ENCODE data around the gene FHOD3.

The FHOD3 gene

GRCh38 chr18:36592282-36592681 lies 294.8 kb downstream of the FHOD3 start:
- no peak overlapping the region for H3K4me3 ChIP-seq (ENCODE audit: low read depth, low read length)
- TF ChIP-seq MYC (IDR thresholded peaks at IDR 0.05; ENCODE audit: low read depth, low read length) (no peak), POLR2A (IDR thresholded peaks at IDR 0.05; ENCODE audit: extremely low read depth, insufficient read length) (no peak), MAX (IDR thresholded peaks at IDR 0.05; ENCODE audit: low read depth, low read length) (no peak), CTCF (IDR thresholded peaks at IDR 0.05; ENCODE audit: low read depth, low read length) (no peak)
- DNase-seq (ENCODE audit: low read depth) = no peak

- no peak overlapping the region for H3K4me3 ChIP-seq (ENCODE audit: low read depth, low read length)
- DNase-seq (ENCODE audit: low read depth) = no peak
- TF ChIP-seq MYC (IDR thresholded peaks at IDR 0.05; ENCODE audit: low read depth, low read length) = no peak
- TF ChIP-seq MAX (IDR thresholded peaks at IDR 0.05; ENCODE audit: low read depth, low read length) = no peak
- no peak for TF ChIP-seq POLR2A (IDR thresholded peaks at IDR 0.05; ENCODE audit: extremely low read depth, insufficient read length)
- no peak for TF ChIP-seq CTCF (IDR thresholded peaks at IDR 0.05; ENCODE audit: low read depth, low read length)
Measured at GRCh38 chr18:36593001-36593400, 295.5 kb downstream of the FHOD3 start.

GRCh38 chr18:36593641-36594040 lies 296.1 kb downstream of the FHOD3 start:
- no peak for TF ChIP-seq CTCF (IDR thresholded peaks at IDR 0.05; ENCODE audit: low read depth, low read length)
- TF ChIP-seq MAX (IDR thresholded peaks at IDR 0.05; ENCODE audit: low read depth, low read length) = no peak
- no peak for TF ChIP-seq MYC (IDR thresholded peaks at IDR 0.05; ENCODE audit: low read depth, low read length)
- no peak for TF ChIP-seq POLR2A (IDR thresholded peaks at IDR 0.05; ENCODE audit: extremely low read depth, insufficient read length)
- H3K4me3 ChIP-seq (ENCODE audit: low read depth, low read length) = no peak overlapping the region
- no peak for DNase-seq (ENCODE audit: low read depth)

- H3K4me3 ChIP-seq (ENCODE audit: low read depth, low read length) = no peak overlapping the region
- DNase-seq (ENCODE audit: low read depth) = no peak
- no peak for TF ChIP-seq CTCF (IDR thresholded peaks at IDR 0.05; ENCODE audit: low read depth, low read length)
- TF ChIP-seq MYC (IDR thresholded peaks at IDR 0.05; ENCODE audit: low read depth, low read length) = no peak
- TF ChIP-seq MAX (IDR thresholded peaks at IDR 0.05; ENCODE audit: low read depth, low read length) = no peak
- no peak for TF ChIP-seq POLR2A (IDR thresholded peaks at IDR 0.05; ENCODE audit: extremely low read depth, insufficient read length)
Measured at GRCh38 chr18:36594621-36595020, 297.1 kb downstream of the FHOD3 start.

- TF ChIP-seq MYC (IDR thresholded peaks at IDR 0.05; ENCODE audit: low read depth, low read length) (no peak), CTCF (IDR thresholded peaks at IDR 0.05; ENCODE audit: low read depth, low read length) (no peak), POLR2A (IDR thresholded peaks at IDR 0.05; ENCODE audit: extremely low read depth, insufficient read length) (no peak), MAX (IDR thresholded peaks at IDR 0.05; ENCODE audit: low read depth, low read length) (no peak)
- no peak overlapping the region for H3K4me3 ChIP-seq (ENCODE audit: low read depth, low read length)
- no peak for DNase-seq (ENCODE audit: low read depth)
Measured at GRCh38 chr18:36595046-36595817, 297.7 kb downstream of the FHOD3 start.
